ENCODE data around the gene PPP1R10.

Gene PPP1R10

GRCh38 chr6:30618270-30618797 is 1.3 kb upstream of the PPP1R10 start:
- DNase-seq: no peak

- peak; percentile 99 for DNase-seq
Observed at GRCh38 chr6:30617565-30618269, 674 bp upstream of the PPP1R10 start, which contains the start of gene MRPS18B. Gene MRPS18B, plus strand, starts transcription at chr6:30617840. Its CDS starts 26 bp downstream, at chr6:30617866.

GRCh38 chr6:30615958-30616810 is 859 bp downstream of the PPP1R10 start:
- DNase-seq: no peak

- no peak for DNase-seq
Observed at GRCh38 chr6:30615219-30615957, 1.7 kb downstream of the PPP1R10 start.

GRCh38 chr6:30614843-30615218 is 2.2 kb downstream of the PPP1R10 start:
- DNase-seq: peak; percentile 74

- DNase-seq: no peak
Observed at GRCh38 chr6:30614044-30614842, 2.8 kb downstream of the PPP1R10 start.

GRCh38 chr6:30613251-30614043 is 3.6 kb downstream of the PPP1R10 start:
- no peak for DNase-seq

- DNase-seq: no peak
Observed at GRCh38 chr6:30612687-30613248, 4.3 kb downstream of the PPP1R10 start.

GRCh38 chr6:30612213-30612612 is 4.8 kb downstream of the PPP1R10 start:
- no peak for DNase-seq

- no peak for DNase-seq
Observed at GRCh38 chr6:30611856-30612194, 5.2 kb downstream of the PPP1R10 start.

- no peak for DNase-seq
Observed at GRCh38 chr6:30611150-30611855, 5.7 kb downstream of the PPP1R10 start.

GRCh38 chr6:30610065-30610464 is 7.0 kb downstream of the PPP1R10 start:
- no peak for DNase-seq

- DNase-seq: no peak
Observed at GRCh38 chr6:30603961-30604360, 13.1 kb downstream of the PPP1R10 start.

- DNase-seq: no peak
Observed at GRCh38 chr6:30601815-30602641, 15.0 kb downstream of the PPP1R10 start.

- DNase-seq: no peak
Observed at GRCh38 chr6:30601436-30601814, 15.6 kb downstream of the PPP1R10 start.

- DNase-seq: no peak
Observed at GRCh38 chr6:30600451-30600961, 16.5 kb downstream of the PPP1R10 start.

- no peak for DNase-seq
Observed at GRCh38 chr6:30599625-30600324, 17.3 kb downstream of the PPP1R10 start.

GRCh38 chr6:30598912-30599624 is 18.0 kb downstream of the PPP1R10 start:
- DNase-seq: no peak
